ENCODE results near the gene IRAK2.

IRAK2 gene

DNA sequence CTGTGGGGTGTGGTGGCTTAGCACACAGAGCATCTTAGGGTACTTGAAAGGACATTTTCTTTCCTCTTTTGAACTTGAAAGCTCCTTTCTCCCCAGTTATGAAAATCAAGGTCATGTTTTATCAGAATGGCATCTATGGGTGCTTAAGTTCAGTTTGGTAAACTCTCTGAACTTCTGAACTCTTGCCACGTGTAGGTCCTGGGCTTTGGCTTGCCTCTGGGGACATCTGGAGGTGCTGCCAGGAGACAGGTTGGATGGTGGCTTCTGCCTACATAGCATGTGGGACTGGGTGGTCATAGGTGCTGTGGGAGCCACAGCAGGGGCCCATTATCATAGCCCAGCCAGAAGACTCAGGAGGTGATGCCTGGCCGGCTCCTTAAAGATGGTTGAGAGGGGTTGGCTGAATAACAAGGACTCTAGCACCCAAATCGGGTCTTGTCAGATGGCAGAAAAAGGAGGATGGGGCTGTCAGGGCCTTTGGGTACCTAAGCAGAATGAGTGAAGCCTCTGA lies 112.5 kb downstream of the IRAK2 start:
- no peak overlapping the region for H3K4me3 ChIP-seq
- H3K27ac ChIP-seq = no peak overlapping the region
- DNase-seq (ENCODE audit: low spot score) = no peak
- TF ChIP-seq, protein P1, sequence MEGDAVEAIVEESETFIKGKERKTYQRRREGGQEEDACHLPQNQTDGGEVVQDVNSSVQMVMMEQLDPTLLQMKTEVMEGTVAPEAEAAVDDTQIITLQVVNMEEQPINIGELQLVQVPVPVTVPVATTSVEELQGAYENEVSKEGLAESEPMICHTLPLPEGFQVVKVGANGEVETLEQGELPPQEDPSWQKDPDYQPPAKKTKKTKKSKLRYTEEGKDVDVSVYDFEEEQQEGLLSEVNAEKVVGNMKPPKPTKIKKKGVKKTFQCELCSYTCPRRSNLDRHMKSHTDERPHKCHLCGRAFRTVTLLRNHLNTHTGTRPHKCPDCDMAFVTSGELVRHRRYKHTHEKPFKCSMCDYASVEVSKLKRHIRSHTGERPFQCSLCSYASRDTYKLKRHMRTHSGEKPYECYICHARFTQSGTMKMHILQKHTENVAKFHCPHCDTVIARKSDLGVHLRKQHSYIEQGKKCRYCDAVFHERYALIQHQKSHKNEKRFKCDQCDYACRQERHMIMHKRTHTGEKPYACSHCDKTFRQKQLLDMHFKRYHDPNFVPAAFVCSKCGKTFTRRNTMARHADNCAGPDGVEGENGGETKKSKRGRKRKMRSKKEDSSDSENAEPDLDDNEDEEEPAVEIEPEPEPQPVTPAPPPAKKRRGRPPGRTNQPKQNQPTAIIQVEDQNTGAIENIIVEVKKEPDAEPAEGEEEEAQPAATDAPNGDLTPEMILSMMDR (IDR thresholded peaks at IDR 0.05) = no peak

DNA sequence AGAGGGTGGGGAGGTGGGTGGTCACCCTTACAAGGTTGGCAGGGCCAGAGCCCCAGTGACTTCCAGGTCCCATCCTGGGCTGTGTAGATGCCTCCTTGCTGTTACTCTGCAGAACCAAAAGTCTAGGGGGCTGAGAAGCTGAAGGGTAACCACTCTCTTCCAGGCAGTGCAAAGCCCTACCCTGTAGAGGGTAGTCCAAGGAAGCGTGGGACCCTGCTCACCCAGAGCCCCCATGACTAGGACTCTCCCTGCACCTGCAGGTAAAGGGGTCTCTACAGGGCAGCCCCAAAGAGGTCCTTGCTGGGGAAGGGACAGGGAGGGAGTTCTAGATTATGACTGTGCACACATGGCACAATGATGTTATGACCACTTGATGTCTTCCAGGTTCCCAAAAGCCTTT lies 113.8 kb downstream of the IRAK2 start:
- DNase-seq (ENCODE audit: low spot score) = no peak
- TF ChIP-seq, protein P1 (IDR thresholded peaks at IDR 0.05) = no peak
- Histone ChIP-seq H3K4me3 (no peak overlapping the region), H3K27ac (no peak overlapping the region)

DNA sequence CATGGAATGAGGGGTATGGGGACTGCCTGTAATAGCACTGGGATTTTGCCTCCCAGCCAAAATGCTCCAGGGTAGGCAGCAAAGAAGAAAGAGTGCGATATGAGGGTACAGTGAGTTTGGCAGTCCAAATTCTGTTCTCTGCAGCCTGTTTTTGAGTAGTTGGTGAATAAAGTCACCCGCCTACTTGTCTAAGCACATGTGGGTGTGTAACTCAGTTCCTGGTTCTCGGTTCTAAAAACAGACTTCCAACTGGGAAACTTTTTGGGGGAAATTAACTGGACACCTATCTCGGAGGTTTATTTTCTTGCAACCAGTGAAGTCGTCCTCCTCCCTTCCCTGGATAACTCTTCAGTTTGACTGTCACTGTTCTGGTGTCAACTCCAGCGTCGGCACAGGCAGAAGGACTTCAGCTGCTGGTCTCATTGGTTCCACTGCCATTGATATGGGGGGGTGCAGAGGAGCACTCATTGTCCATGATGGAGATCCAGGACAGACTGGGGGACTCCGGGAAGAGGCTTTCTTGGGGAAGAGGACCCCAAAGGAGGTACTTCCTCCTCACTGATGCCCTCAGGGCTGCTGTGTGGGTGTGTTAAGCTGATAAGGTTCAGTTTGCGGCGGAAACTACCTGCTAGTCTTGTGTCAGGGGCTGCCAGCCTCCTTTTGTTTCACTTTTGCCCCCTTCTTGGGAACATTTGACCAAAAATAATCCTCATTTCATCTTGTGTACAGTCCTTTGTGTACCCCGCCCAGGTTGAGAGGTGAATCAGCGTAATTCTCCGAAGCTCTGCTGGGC lies 114.9 kb downstream of the IRAK2 start:
- Histone ChIP-seq H3K27ac (no peak overlapping the region), H3K4me3 (no peak overlapping the region)
- TF ChIP-seq, protein P1 (IDR thresholded peaks at IDR 0.05) = no peak
- DNase-seq (ENCODE audit: low spot score) = no peak

DNA sequence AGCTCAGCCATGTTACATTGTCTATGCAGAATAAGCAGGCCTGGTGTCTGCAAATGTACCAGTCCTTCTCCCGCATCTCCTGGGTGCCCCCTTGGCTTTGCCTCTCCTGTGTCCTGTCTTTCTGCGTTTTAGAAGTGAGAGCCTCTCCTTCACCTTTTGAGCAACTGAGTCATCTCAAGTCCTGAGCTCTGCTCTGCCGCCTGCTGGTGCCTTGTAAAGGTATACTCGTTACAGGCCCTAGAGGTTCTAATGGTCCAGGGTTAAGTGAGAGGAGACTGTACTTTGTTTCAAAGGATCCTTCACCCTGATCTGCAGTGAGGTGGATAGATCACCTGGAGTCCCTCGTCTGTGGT lies 115.4 kb downstream of the IRAK2 start:
- no peak overlapping the region for H3K27ac ChIP-seq
- DNase-seq (ENCODE audit: low spot score) = no peak
- TF ChIP-seq, protein P1 (IDR thresholded peaks at IDR 0.05) = no peak
- H3K4me3 ChIP-seq = no peak overlapping the region

DNA sequence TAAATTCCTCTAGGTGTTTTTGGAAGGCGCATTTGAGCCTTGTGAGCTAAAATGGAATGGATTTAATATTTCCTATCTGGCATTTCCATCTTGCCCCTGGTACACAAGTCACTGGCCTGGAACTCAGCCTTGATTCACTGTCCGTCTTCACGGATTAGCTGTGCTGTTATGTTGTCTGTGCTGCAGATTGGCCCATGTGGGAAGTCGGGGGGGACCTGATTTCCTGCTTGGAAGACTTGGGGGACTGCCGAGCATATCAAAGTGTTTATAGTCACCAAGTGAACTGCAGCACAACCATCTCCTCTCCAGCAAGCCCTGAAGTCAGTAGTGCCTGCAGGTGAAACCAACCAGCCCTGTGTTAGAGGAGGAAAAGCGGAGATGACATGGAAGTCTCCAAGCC lies 115.9 kb downstream of the IRAK2 start:
- H3K27ac ChIP-seq = no peak overlapping the region
- TF ChIP-seq, protein P1 (IDR thresholded peaks at IDR 0.05) = no peak
- H3K4me3 ChIP-seq = no peak overlapping the region
- DNase-seq (ENCODE audit: low spot score) = no peak

DNA sequence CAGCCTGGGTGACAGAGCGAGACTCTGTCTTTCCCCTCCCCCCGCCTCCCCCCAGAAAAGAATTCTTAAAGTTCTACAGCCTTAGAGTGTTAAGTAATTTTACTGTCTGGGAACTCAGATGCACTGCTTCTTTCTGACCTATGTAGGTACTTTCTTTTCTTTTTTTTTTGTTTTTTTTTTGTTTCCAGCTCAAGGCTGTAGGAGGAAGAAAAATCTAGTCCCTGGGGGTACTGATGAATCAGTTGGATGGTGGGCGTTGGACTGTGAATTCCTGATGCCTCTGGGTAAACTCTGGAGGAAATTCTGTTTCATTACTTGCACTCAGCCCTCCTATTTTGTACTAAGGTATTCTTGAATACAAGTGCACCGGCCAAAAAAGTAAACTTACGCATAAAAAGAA lies 117.2 kb downstream of the IRAK2 start:
- no peak overlapping the region for H3K27ac ChIP-seq
- TF ChIP-seq, protein P1 (IDR thresholded peaks at IDR 0.05) = no peak
- DNase-seq (ENCODE audit: low spot score) = no peak

DNA sequence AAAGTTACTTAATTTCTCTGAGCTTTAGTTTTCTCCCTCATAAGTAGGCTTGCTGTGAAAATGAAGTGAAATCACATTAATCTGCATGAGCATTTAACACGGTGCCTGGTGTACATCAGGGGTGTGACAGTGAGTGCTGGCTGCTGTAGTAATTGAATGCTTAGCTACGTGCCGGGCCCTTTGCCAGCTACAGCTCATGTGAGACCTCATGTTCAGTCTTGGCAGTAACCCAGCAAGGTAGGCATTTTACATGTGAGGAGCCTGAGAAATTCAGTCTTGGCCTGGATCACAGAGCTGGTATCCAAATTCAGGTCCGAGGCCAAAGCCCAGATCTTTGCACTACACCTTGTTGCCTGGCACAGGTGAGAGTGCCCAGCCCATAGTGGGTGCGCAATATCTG lies 118.9 kb downstream of the IRAK2 start:
- no peak for DNase-seq (ENCODE audit: low spot score)

More for the DNA sequence above, 117.2 kb downstream of the IRAK2 start:
- H3K4me3 ChIP-seq = no peak overlapping the region

More for the DNA sequence above, 118.9 kb downstream of the IRAK2 start:
- TF ChIP-seq, protein P1 (IDR thresholded peaks at IDR 0.05) = no peak
- Histone ChIP-seq H3K4me3 (no peak overlapping the region), H3K27ac (no peak overlapping the region)
